ENCODE measurements around the gene DACT1.

DACT1 gene

DNA sequence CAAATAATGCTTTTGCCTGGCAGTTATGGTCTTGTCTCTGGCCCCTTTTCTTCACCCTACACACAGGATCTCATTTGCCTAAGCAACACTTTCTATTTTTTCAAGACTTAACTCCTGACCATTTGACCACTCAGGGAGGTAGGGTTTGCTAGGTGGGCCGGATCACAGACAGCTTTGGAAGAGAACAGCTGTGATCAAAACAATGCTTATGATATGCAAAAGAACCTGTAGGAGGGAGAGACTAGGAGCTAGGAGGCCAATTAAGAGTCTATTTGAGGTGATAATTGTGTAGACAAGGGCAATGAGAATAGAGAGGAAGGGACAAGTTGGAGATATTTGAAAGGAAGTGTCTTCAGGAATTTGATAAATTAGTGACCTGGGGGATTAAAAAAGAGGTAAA is 12.3 kb upstream of the DACT1 start:
- Mint-ChIP-seq H3K36me3 (no peaks in the 10 kb centered on the region), H3K4me3 (no peak overlapping the region), H3K9me3 (no peaks in the 10 kb centered on the region), H3K27me3 (no peaks in the 10 kb centered on the region), H3K4me1 (peaks cover 20% of the 10 kb centered on the region), H3K27ac (no peak overlapping the region)
- DNase-seq = no peak
- CTCF ChIA-PET = no interaction called here

GRCh38 chr14:58626431-58626831 is 11.3 kb upstream of the DACT1 start:
- no peak overlapping the region for H3K4me3 Mint-ChIP-seq
- H3K27ac Mint-ChIP-seq = no peak overlapping the region
- no peaks in the 10 kb centered on the region for H3K9me3 Mint-ChIP-seq
- H3K36me3 Mint-ChIP-seq = no peaks in the 10 kb centered on the region
- CTCF ChIA-PET = interaction anchor here (0.8 kb wide), 1 partner anchor 10 kb away, joined by 3 read pairs; no protein-coding TSS in a partner anchor
- no peaks in the 10 kb centered on the region for H3K27me3 Mint-ChIP-seq
- DNase-seq = no peak
- peaks cover 20% of the 10 kb centered on the region for H3K4me1 Mint-ChIP-seq

- CTCF ChIA-PET = no interaction called here
- DNase-seq = no peak
- Mint-ChIP-seq H3K4me1 (peaks cover 8% of the 10 kb centered on the region), H3K27ac (no peak overlapping the region), H3K27me3 (peaks cover 5% of the 10 kb centered on the region), H3K4me3 (no peak overlapping the region), H3K9me3 (no peaks in the 10 kb centered on the region), H3K36me3 (no peaks in the 10 kb centered on the region)
These were observed 9.4 kb upstream of the DACT1 start for GRCh38 chr14:58628406-58628805.

- no peak overlapping the region for H3K27ac Mint-ChIP-seq
- no peaks in the 10 kb centered on the region for H3K9me3 Mint-ChIP-seq
- no peak overlapping the region for H3K4me3 Mint-ChIP-seq
- no peak for DNase-seq
- H3K27me3 Mint-ChIP-seq = peaks cover 10% of the 10 kb centered on the region
- peaks cover 8% of the 10 kb centered on the region for H3K4me1 Mint-ChIP-seq
- CTCF ChIA-PET = no interaction called here
- H3K36me3 Mint-ChIP-seq = no peaks in the 10 kb centered on the region
These were observed 8.5 kb upstream of the DACT1 start for GRCh38 chr14:58629281-58629680.

DNA sequence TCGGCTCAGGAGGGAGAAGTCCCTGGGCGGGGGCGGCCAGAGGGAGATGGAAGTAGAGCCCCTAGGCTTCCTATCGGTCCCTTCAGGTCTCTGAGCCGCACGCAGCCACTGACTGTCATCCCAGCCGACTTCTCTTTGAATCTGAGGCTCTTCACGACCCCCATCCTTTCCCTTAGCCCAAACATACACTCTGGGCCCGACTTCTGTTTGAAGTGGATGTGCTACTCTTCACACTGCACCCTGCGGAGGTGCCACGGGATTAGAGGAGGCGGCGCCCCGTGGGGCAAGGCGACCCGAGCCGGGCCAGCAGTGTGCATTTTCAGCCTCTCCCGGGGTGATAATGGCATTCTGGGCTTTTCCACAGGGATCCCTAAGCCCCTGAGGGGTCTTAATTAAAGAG is 6.0 kb upstream of the DACT1 start:
- H3K36me3 Mint-ChIP-seq = no peaks in the 10 kb centered on the region
- no peak overlapping the region for H3K27ac Mint-ChIP-seq
- H3K27me3 Mint-ChIP-seq = peaks cover 10% of the 10 kb centered on the region
- CTCF ChIA-PET = no interaction called here
- H3K4me1 Mint-ChIP-seq = peaks cover 21% of the 10 kb centered on the region
- H3K4me3 Mint-ChIP-seq = no peak overlapping the region
- DNase-seq = no peak
- H3K9me3 Mint-ChIP-seq = no peaks in the 10 kb centered on the region

GRCh38 chr14:58633831-58634230 is 3.9 kb upstream of the DACT1 start:
- no peak for DNase-seq
- H3K4me1 Mint-ChIP-seq = peaks cover 26% of the 10 kb centered on the region
- no peak overlapping the region for H3K27ac Mint-ChIP-seq

DNA sequence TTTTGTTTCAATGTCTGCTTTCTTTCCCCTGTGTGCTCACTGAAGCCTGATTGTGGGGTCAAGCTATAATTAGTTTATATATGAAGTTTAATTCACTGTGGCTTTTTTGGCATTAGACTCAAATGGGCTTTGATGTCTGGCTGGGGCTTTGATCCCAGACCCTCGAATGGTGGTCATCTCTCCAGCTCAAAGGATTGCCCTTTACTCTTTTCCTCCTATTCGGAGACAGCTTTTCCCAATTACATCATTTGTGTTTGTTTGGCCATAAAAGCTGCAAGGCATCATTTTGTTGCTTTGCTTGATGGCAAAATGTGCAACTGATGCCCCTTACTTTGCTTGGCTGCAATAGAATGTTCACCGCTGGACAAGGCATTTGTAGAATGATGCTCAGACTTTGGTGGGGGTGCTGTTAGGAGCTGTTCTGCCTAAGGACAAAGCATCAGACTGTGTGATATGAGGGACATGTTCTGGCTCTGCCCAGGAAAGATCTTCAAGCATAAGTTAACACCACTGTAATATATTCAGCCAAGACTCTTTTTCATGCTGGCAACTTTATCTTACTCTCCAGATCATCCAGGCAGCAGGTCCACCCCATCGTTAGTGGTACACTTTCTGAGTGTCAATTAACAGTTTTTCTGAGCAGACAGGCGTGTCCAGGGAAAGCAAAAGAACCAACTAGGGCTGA is 3.2 kb upstream of the DACT1 start:
- Mint-ChIP-seq H3K27me3 (peaks cover 26% of the 10 kb centered on the region), H3K4me1 (peaks cover 33% of the 10 kb centered on the region), H3K4me3 (no peak overlapping the region), H3K9me3 (no peaks in the 10 kb centered on the region), H3K27ac (no peak overlapping the region), H3K36me3 (peaks cover 5% of the 10 kb centered on the region)
- CTCF ChIA-PET = interaction anchor here (1.7 to 4.9 kb wide), 2 partner anchors 133 to 134 kb away, joined by 8 to 31 read pairs; no protein-coding TSS in a partner anchor
- no peak for DNase-seq

More at GRCh38 chr14:58633831-58634230, 3.9 kb upstream of the DACT1 start:
- Mint-ChIP-seq H3K9me3 (no peaks in the 10 kb centered on the region), H3K27me3 (peaks cover 21% of the 10 kb centered on the region), H3K4me3 (no peak overlapping the region), H3K36me3 (no peaks in the 10 kb centered on the region)
- CTCF ChIA-PET = interaction anchor here (1.7 kb wide), 1 partner anchor 132 kb away, joined by 8 read pairs; no protein-coding TSS in a partner anchor

DNA sequence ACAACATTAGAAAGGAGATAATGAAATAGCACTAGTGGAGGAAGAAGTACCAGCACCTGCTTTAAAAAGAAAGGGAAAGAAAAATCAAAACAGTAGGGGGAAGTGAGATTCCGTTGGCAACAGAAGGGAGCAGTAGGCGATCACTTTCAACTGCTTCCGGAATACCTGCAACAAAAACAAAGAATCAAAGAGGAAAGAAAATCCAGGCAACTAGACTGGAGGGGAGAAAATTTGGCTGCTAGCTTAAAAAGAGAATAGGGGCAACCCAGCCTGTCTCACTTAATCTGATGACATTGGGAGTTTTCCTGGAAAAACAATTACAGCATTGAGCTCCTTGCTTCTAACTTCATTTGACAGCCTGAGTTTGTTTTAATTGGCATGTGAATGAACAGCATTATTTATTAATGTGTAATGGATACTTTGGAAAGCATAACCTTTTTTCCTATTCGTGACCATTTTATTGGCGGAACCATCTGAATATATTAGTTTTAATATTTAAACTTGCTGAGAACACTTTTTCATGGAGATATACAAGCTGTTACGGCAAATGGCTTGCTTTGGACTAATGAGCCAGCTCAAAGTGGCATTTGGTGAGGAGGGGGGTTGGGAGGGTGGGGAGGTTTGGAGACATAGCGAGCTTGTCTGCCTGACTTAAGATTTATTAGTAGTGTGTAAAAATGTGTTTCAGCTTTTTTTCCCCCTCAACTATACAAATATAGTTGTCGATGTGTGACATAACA is 2.5 kb upstream of the DACT1 start:
- no peak for DNase-seq
- Mint-ChIP-seq H3K4me1 (peaks cover 40% of the 10 kb centered on the region), H3K27ac (no peak overlapping the region), H3K4me3 (no peak overlapping the region), H3K9me3 (no peaks in the 10 kb centered on the region), H3K27me3 (peaks cover 26% of the 10 kb centered on the region), H3K36me3 (peaks cover 9% of the 10 kb centered on the region)
- CTCF ChIA-PET = interaction anchor here (4.9 kb wide), 1 partner anchor 134 kb away, joined by 31 read pairs; no protein-coding TSS in a partner anchor

GRCh38 chr14:58636129-58636528 is 1.6 kb upstream of the DACT1 start:
- Mint-ChIP-seq H3K27ac (peak overlapping the region; percentile 63), H3K36me3 (peaks cover 16% of the 10 kb centered on the region), H3K27me3 (peaks cover 30% of the 10 kb centered on the region), H3K9me3 (no peaks in the 10 kb centered on the region), H3K4me1 (peaks cover 49% of the 10 kb centered on the region), H3K4me3 (peak overlapping the region; percentile 32)
- CTCF ChIA-PET = interaction anchor here (4.9 kb wide), 1 partner anchor 135 kb away, joined by 31 read pairs; no protein-coding TSS in a partner anchor
- DNase-seq = no peak

- Mint-ChIP-seq H3K36me3 (peaks cover 24% of the 10 kb centered on the region), H3K9me3 (no peaks in the 10 kb centered on the region), H3K4me1 (peaks cover 56% of the 10 kb centered on the region), H3K27ac (peak overlapping the region; percentile 92), H3K4me3 (peak overlapping the region; percentile 92), H3K27me3 (peaks cover 25% of the 10 kb centered on the region)
- CTCF ChIA-PET = interaction anchor here (0.8 to 4.9 kb wide), 2 partner anchors 10 to 136 kb away, joined by 3 to 31 read pairs; no protein-coding TSS in a partner anchor
- DNase-seq = peak; percentile 58
These were observed 747 bp upstream of the DACT1 start for GRCh38 chr14:58637040-58637390.

DNA sequence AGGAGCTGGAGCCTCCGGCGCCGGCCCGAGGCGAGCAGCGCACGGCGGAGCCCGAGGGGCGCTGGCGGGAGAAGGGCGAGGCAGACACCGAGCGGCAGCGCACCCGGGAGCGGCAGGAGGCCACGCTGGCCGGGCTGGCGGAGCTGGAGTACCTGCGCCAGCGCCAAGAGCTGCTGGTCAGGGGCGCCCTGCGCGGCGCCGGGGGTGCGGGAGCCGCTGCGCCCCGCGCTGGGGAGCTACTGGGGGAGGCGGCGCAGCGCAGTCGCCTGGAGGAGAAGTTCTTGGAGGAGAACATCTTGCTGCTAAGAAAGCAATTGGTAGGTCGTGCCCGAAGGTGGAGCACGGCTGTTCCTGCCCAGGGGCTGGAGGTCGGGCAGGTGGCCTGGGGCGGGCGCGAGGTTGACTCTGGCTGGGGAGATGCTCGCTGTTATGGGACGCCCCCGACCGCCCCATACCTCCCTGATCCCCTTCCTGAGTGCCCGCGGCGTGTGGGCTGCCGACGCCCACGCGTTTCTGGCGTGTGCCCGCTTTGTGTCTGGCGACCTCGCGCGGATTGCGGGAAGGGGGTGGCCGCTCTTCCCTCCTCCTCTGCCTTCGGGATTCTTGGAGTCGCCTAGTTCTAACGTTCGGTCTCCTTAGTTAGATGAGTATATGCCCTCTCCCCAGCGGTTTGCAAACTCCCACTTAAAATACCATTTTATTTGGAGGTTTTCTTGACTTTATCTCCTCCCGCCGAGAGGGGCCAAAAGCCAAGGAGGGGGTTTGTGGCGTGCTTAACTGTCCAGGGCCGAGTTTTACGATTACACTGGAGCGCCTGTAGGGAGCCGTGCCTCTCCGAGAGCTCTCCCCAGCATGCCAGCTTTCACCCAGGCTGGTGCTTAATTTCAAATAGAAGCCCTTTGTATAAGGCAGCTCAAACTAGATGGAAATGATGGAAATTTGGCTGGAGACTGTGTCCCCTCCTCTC is 752 bp downstream of the DACT1 start:
- Mint-ChIP-seq H3K27me3 (peaks cover 25% of the 10 kb centered on the region), H3K4me3 (peak overlapping the region; percentile 84), H3K27ac (peak overlapping the region; percentile 86), H3K4me1 (peaks cover 66% of the 10 kb centered on the region), H3K9me3 (no peaks in the 10 kb centered on the region), H3K36me3 (peaks cover 36% of the 10 kb centered on the region)
- CTCF ChIA-PET = interaction anchor here (0.6 to 4.9 kb wide), 11 partner anchors 17 to 417 kb away, joined by 3 to 31 read pairs (median 3); no protein-coding TSS in a partner anchor
- DNase-seq = peak; percentile 60

- H3K27ac Mint-ChIP-seq = peak overlapping the region; percentile 86
- no peak for DNase-seq
- peaks cover 40% of the 10 kb centered on the region for H3K36me3 Mint-ChIP-seq
- H3K9me3 Mint-ChIP-seq = no peaks in the 10 kb centered on the region
- CTCF ChIA-PET = interaction anchor here (0.6 to 4.9 kb wide), 10 partner anchors 18 to 416 kb away, joined by 3 to 31 read pairs (median 3); no protein-coding TSS in a partner anchor
- peaks cover 20% of the 10 kb centered on the region for H3K27me3 Mint-ChIP-seq
- peak overlapping the region; percentile 84 for H3K4me3 Mint-ChIP-seq
- peaks cover 69% of the 10 kb centered on the region for H3K4me1 Mint-ChIP-seq
These were observed 1.4 kb downstream of the DACT1 start for GRCh38 chr14:58639198-58639565.

- peak overlapping the region; percentile 86 for H3K27ac Mint-ChIP-seq
- H3K4me1 Mint-ChIP-seq = peaks cover 65% of the 10 kb centered on the region
- no peaks in the 10 kb centered on the region for H3K9me3 Mint-ChIP-seq
- CTCF ChIA-PET = interaction anchor here (0.7 to 2.5 kb wide), 7 partner anchors 30 to 416 kb away, joined by 3 to 17 read pairs (median 3); no protein-coding TSS in a partner anchor
- peak overlapping the region; percentile 84 for H3K4me3 Mint-ChIP-seq
- H3K36me3 Mint-ChIP-seq = peaks cover 44% of the 10 kb centered on the region
- peak; percentile 41 for DNase-seq
- H3K27me3 Mint-ChIP-seq = peaks cover 20% of the 10 kb centered on the region
These were observed 2.2 kb downstream of the DACT1 start for GRCh38 chr14:58639842-58640484.

Data from activated naive CD4-positive, alpha-beta T cell treated with anti-CD3 and anti-CD28 coated beads, Interleukin-2, amount 10 ng/mL, durations not matched to agents 7 days and 5 days (primary cell).